Activated T-cell treated with anti-CD3 and anti-CD28 coated beads for 1 hour (primary cell): Measurements from ENCODE around the gene MLC1.

Source experiments
- DNase-seq: peaks from one replicate; pipeline ENCODE4 v3.0.0-alpha.2; 2020; ENCODE audit warnings: low read depth

MLC1 gene

GRCh38 chr22:50085211-50085972 lies at the start of gene MLC1:
TSS of gene MLC1 (minus strand) at chr22:50085426. CDS start at chr22:50084902, 524 bp downstream.
- DNase-seq = no peak

GRCh38 chr22:50134481-50134880 lies 49.3 kb upstream of the MLC1 start:
- no peak for DNase-seq

GRCh38 chr22:50131894-50132293 lies 46.7 kb upstream of the MLC1 start:
- no peak for DNase-seq

GRCh38 chr22:50129121-50129736 lies 44.0 kb upstream of the MLC1 start:
- no peak for DNase-seq

GRCh38 chr22:50125029-50125428 lies 39.8 kb upstream of the MLC1 start:
- no peak for DNase-seq

GRCh38 chr22:50123119-50123518 lies 37.9 kb upstream of the MLC1 start:
- no peak for DNase-seq

- DNase-seq = no peak
These were observed 36.0 kb upstream of the MLC1 start for GRCh38 chr22:50121202-50121740.

GRCh38 chr22:50119768-50120251 lies 34.6 kb upstream of the MLC1 start:
- DNase-seq = no peak

- DNase-seq = no peak
These were observed 34.0 kb upstream of the MLC1 start for GRCh38 chr22:50119169-50119767.

GRCh38 chr22:50118557-50119168 lies 33.4 kb upstream of the MLC1 start:
- no peak for DNase-seq

GRCh38 chr22:50118129-50118528 lies 32.9 kb upstream of the MLC1 start:
- no peak for DNase-seq

- no peak for DNase-seq
These were observed 32.0 kb upstream of the MLC1 start for GRCh38 chr22:50117168-50117762.

GRCh38 chr22:50115693-50116092 lies 30.5 kb upstream of the MLC1 start:
- no peak for DNase-seq

- DNase-seq = no peak
These were observed 29.2 kb upstream of the MLC1 start for GRCh38 chr22:50114221-50115021.

GRCh38 chr22:50112151-50113118 lies 27.2 kb upstream of the MLC1 start:
- no peak for DNase-seq

- no peak for DNase-seq
These were observed 25.8 kb upstream of the MLC1 start for GRCh38 chr22:50111056-50111455.

GRCh38 chr22:50107529-50107928 lies 22.3 kb upstream of the MLC1 start:
- DNase-seq = no peak

- DNase-seq = no peak
These were observed 20.2 kb upstream of the MLC1 start for GRCh38 chr22:50105208-50106100.

- DNase-seq = no peak
These were observed 18.9 kb upstream of the MLC1 start for GRCh38 chr22:50104141-50104544.
